ENCODE results near the gene IL17REL.

IL17REL gene

GRCh38 chr22:50020606-50021005 lies 8.0 kb upstream of the IL17REL start:
- no peak for DNase-seq

GRCh38 chr22:50019316-50019715 lies 6.8 kb upstream of the IL17REL start:
- no peak for DNase-seq

GRCh38 chr22:50018608-50019285 lies 6.2 kb upstream of the IL17REL start:
- DNase-seq = peak; percentile 46

- DNase-seq = no peak
Observed at GRCh38 chr22:50017701-50018224, 5.2 kb upstream of the IL17REL start.

- peak; percentile 62 for DNase-seq
Observed at GRCh38 chr22:50016988-50017700, 4.6 kb upstream of the IL17REL start.

- DNase-seq = no peak
Observed at GRCh38 chr22:50016308-50016987, 3.9 kb upstream of the IL17REL start.

- no peak for DNase-seq
Observed at GRCh38 chr22:50015451-50016307, 3.1 kb upstream of the IL17REL start.

- DNase-seq = peak; percentile 32
Observed at GRCh38 chr22:50014655-50015401, 2.3 kb upstream of the IL17REL start.

GRCh38 chr22:50014053-50014501 lies 1.5 kb upstream of the IL17REL start:
- no peak for DNase-seq

GRCh38 chr22:50011447-50012210 lies 936 bp downstream of the IL17REL start:
- DNase-seq = no peak

- peak; percentile 51 for DNase-seq
Observed at GRCh38 chr22:50010676-50011446, 1.7 kb downstream of the IL17REL start.

- no peak for DNase-seq
Observed at GRCh38 chr22:50009765-50010675, 2.5 kb downstream of the IL17REL start.

- no peak for DNase-seq
Observed at GRCh38 chr22:50009251-50009650, 3.3 kb downstream of the IL17REL start.

GRCh38 chr22:50008151-50009040 lies 4.2 kb downstream of the IL17REL start:
- no peak for DNase-seq

- DNase-seq = no peak
Observed at GRCh38 chr22:50007057-50007511, 5.5 kb downstream of the IL17REL start.

GRCh38 chr22:50004918-50005317 lies 7.6 kb downstream of the IL17REL start:
- DNase-seq = no peak

- no peak for DNase-seq
Observed at GRCh38 chr22:50002791-50003190, 9.8 kb downstream of the IL17REL start.
